Fibroblast of peridontal ligament (primary cell): Measurements from ENCODE around the gene EYS.
"Not testable (repeated sequence)": the region's sequence is repeated elsewhere in the genome, so short reads cannot be mapped to it uniquely, and the experiment has no call there.

Source experiments
- DNase-seq: peaks from one replicate; pipeline ENCODE4 v3.0.0-alpha.2; 2010; ENCODE audit errors: extremely low read depth

EYS gene

GRCh38 chr6:65091561-65091960 is 615.5 kb downstream of the EYS start:
- no peak for DNase-seq

DNA sequence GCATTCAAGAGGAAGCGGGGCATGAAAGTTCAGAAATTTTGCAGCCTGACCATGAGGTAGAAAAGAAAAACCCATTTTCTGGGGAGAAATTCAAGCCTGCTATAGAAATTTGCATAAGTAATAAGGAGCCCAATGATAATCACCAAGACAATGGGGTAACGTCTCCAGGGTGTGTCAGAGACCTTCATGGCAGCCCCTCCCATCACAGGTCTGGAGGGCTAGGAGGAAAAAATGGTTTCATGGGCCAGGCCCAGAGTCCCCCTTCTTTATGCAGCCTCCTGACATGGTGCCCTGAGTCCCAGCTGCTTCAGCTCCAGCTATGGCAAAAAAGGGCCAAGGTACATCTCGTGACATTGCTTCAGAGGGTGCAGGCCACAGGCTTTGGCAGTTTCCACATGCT is 618.5 kb downstream of the EYS start:
- DNase-seq = no peak

GRCh38 chr6:65081756-65082155 is 625.3 kb downstream of the EYS start:
- DNase-seq = no peak

GRCh38 chr6:65075705-65076230 is 631.3 kb downstream of the EYS start:
- no peak for DNase-seq

DNA sequence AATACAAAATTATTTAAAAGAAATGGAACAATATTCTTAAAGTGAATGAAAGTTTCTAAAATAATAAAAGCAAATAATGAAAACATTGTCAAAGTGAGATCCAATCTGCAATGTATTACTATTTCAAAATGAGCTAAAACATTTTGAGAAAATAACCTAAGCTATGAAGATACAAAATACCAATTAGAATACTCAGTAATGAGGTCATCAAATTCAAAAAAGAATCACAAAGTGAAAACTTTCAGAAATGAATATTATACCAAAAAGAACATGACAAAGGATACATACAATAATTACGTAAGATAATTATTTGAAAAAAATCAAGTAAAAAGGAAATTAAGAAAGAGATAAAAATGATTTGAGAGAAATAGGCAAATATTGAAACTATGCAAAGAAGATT is 634.5 kb downstream of the EYS start:
- DNase-seq = no peak

DNA sequence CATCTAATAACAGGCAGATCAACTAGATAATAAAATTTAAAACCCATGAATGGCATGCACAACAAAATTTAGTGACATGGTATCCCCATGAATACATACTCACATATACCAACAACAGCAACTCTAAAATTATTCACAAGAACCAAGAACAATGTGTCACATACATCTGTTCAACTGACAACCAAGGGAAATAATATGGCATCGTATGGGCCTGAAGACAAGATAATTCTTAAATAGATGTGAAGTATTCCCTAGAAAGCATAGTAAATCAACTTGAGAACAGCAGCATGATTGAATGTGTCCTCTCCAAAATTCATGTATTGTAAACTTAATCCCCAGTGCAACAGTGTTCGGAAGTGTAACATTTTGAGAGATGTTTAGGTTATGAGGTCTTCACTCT is 635.5 kb downstream of the EYS start:
- no peak for DNase-seq

DNA sequence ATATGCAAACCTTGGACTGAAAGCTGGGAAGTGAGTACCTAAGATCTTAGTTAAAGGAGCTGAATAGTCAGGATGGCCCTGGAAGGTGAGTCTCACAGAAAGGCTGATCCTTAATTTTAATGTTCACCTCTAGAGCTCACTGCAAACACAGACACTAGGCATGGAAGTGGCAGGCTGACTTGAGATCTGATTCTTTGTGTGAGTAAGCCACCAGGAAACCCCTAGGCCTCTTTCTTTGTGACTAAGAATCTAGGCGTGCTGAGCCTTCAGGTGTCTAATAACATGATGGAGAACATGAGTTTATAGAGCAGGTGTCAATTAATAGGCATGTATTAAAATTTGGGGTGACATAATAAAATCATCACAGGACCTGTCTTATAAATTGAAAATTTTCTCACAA is 642.2 kb downstream of the EYS start:
- DNase-seq = no peak

GRCh38 chr6:65059568-65059967 is 647.5 kb downstream of the EYS start:
- no peak for DNase-seq

DNA sequence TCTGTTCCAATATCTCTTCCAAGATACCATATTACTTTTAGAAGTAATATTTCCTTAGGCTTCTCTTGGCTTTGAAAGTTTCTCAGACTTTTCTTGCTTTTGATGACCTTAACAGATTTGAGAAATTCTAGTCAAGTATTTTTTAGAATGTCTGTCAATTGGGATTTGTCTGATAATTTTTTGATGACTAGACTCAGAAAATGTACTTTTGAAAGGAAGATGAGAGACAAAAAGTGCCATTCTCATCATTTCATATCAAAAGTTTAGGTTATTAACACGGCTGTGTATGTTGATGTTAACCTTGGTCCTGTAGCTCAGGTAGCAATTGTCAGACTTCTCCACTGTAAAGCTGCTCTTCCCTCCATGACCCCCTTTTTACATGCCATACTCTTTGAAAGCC is 651.5 kb downstream of the EYS start:
- DNase-seq = no peak

GRCh38 chr6:65052626-65053025 is 654.4 kb downstream of the EYS start:
- DNase-seq = no peak

DNA sequence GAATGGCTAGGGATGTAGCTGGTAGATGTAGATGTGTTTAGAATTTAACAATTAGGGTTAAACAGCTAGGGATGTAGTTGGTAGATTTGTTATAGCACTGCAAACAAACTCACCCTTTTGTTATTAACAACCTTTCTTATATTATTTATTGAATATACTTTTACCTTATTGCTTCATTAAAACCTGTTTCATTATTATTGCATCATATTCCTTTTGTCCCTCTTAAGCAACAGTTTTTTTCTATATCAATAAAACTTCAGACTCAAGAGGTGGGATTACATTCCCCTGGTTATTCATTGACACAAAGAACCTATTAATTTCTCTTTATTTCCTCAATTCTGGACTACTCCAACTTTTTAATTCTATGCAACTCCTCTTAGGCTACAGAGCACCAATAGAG is 661.2 kb downstream of the EYS start:
- DNase-seq = no peak

GRCh38 chr6:65014006-65014405 is 693.0 kb downstream of the EYS start:
- no peak for DNase-seq

GRCh38 chr6:65006788-65007187 is 700.2 kb downstream of the EYS start:
- DNase-seq = no peak

GRCh38 chr6:65004283-65004682 is 702.7 kb downstream of the EYS start:
- no peak for DNase-seq

- DNase-seq = not testable (repeated sequence)
Measured at GRCh38 chr6:65002882-65003281, 704.1 kb downstream of the EYS start.

- DNase-seq = no peak
Measured at GRCh38 chr6:65000815-65001214, 706.2 kb downstream of the EYS start.

- DNase-seq = no peak
Measured at GRCh38 chr6:64998204-64998603, 708.8 kb downstream of the EYS start.

GRCh38 chr6:64996301-64996700 is 710.7 kb downstream of the EYS start:
- no peak for DNase-seq

DNA sequence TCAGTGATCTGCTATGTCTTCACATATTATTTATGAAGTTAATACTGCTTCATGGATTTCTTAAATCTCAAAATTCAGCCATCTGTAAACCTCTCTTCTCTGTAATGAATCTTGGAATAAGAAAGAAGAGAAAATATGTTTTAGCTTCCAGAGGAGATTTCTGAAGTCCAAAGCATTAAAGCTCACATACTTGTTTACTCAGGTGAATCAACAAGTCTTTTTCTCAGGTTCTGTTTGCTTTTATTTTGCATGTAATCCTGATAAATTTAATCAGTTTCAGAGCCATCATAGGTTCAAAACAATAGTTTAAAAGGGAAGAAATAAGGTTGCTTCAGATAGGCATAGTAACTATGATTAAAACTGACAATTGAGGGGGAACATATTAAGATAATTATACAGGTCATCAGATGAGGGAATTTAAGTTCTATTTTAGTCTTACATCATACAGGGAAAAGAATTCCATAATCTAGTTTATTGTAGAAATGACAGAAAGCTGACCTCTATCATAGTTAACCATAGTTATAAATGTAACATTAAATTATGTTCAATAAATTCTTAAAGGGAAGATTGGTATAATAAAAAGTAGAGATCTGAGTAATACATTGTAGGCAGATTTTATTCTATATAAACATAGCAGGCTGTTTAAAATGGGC is 716.2 kb downstream of the EYS start:
- DNase-seq = no peak

DNA sequence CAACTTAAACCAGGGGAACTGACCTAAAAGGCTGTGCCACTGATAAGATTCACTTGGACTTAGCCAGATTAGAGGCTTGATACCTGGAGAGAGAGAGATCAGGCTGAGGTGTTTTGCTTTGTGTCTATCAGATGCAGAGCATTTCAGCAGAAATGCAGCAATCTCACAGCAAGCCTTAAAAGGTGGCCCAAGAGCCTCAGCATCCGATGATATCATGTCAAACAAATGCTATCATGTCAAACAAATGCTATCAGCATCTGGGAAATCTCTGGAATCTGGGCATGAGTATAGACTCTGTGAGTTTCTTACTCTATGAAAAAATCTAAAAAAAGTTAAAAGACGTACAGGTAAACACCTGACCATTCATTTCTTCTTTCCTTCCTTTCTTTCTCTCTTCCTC is 718.9 kb downstream of the EYS start:
- DNase-seq = no peak

DNA sequence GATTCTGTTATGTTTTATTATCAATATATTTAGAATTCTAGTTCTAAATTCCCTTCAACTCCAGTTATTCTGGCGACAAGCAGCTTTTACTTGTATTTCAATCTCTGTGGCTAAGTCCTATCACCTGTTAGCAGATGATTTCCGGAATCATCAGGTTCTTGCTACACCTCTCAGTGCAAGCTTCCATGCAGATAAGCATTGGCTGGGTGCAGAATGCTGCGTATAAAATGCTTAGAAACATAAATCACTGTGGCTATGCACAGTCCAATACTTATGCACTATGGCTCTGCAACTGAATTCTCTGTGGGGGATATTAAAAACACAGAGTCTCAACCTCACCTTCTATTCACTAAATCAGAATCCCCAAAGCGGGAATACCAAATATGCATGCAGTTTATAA is 720.0 kb downstream of the EYS start:
- DNase-seq = no peak

DNA sequence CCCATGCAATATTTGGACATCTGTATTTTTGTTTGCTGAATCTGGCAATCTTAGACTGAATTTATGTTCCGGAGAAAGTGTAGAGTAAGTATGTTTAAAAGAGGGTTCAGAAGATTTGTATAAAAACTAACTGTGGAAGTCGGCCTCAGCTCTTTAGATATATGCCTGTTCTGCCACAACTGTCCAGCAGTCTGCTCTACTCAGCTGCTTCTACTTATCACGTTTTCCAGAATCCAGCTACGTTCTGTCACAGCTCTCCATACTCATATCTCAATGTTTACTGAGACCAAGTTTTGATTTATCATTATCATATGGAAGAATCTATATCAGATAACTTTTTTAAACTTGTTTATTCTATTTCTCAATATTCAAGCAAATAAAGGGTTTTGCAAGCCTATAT is 721.3 kb downstream of the EYS start:
- DNase-seq = no peak

GRCh38 chr6:64984948-64985347 is 722.1 kb downstream of the EYS start:
- DNase-seq = no peak

- DNase-seq = no peak
Measured at GRCh38 chr6:64983089-64983488, 723.9 kb downstream of the EYS start.
